HPDE6-E6E7 (cell line): Measurements from ENCODE around the gene SIRPB1.
"Not testable (repeated sequence)": the region's sequence is repeated elsewhere in the genome, so short reads cannot be mapped to it uniquely, and the experiment has no call there.

Experiments used
- DNase-seq: peaks from one replicate; pipeline ENCODE4 v3.0.0; 2011; ENCODE audit warnings: missing footprints; ENCODE audit errors: extremely low spot score

SIRPB1 gene

GRCh38 chr20:1595333-1595732 lies 24.5 kb downstream of the SIRPB1 start:
- DNase-seq: no peak

GRCh38 chr20:1588533-1589460 lies 31.0 kb downstream of the SIRPB1 start:
- DNase-seq: no peak

GRCh38 chr20:1587781-1588532 lies 31.9 kb downstream of the SIRPB1 start:
- no peak for DNase-seq

- DNase-seq: no peak
Observed at GRCh38 chr20:1579488-1579887, 40.3 kb downstream of the SIRPB1 start.

GRCh38 chr20:1577906-1578305 lies 41.9 kb downstream of the SIRPB1 start:
- no peak for DNase-seq

- DNase-seq: not testable (repeated sequence)
Observed at GRCh38 chr20:1577313-1577712, 42.5 kb downstream of the SIRPB1 start.

- DNase-seq: no peak
Observed at GRCh38 chr20:1576641-1577040, 43.2 kb downstream of the SIRPB1 start.

GRCh38 chr20:1576003-1576402 lies 43.8 kb downstream of the SIRPB1 start:
- DNase-seq: not testable (repeated sequence)

- DNase-seq: not testable (repeated sequence)
Observed at GRCh38 chr20:1571583-1571982, 48.2 kb downstream of the SIRPB1 start.
